Dedifferentiated amniotic fluid mesenchymal stem cell (primary cell): ENCODE results near the gene ST6GALNAC1.
"Not testable (repeated sequence)": the region's sequence is repeated elsewhere in the genome, so short reads cannot be mapped to it uniquely, and the experiment has no call there.

Source experiments
- DNase-seq: peaks from one replicate; pipeline ENCODE4 v3.0.0-alpha.2; 2016; ENCODE audit errors: extremely low spot score

The ST6GALNAC1 gene

GRCh38 chr17:76642032-76642561, 1.5 kb downstream of the ST6GALNAC1 start:
- no peak for DNase-seq

GRCh38 chr17:76641501-76641900, 2.1 kb downstream of the ST6GALNAC1 start:
- no peak for DNase-seq

- DNase-seq: no peak
Observed at GRCh38 chr17:76640550-76641380, 2.8 kb downstream of the ST6GALNAC1 start.

GRCh38 chr17:76638263-76638662, 5.3 kb downstream of the ST6GALNAC1 start:
- DNase-seq: no peak

- not testable (repeated sequence) for DNase-seq
Observed at GRCh38 chr17:76636486-76637206, 6.9 kb downstream of the ST6GALNAC1 start.

GRCh38 chr17:76635659-76636360, 7.7 kb downstream of the ST6GALNAC1 start:
- peak; percentile 23 for DNase-seq

- DNase-seq: no peak
Observed at GRCh38 chr17:76635039-76635438, 8.5 kb downstream of the ST6GALNAC1 start.

GRCh38 chr17:76633628-76634328, 9.8 kb downstream of the ST6GALNAC1 start:
- DNase-seq: no peak

- DNase-seq: no peak
Observed at GRCh38 chr17:76631821-76632565, 11.6 kb downstream of the ST6GALNAC1 start.

- no peak for DNase-seq
Observed at GRCh38 chr17:76630151-76630550, 13.4 kb downstream of the ST6GALNAC1 start.

GRCh38 chr17:76627510-76627909, 16.0 kb downstream of the ST6GALNAC1 start:
- DNase-seq: no peak

- no peak for DNase-seq
Observed at GRCh38 chr17:76626442-76626841, 17.1 kb downstream of the ST6GALNAC1 start.

GRCh38 chr17:76625496-76625895, 18.1 kb downstream of the ST6GALNAC1 start:
- DNase-seq: no peak

GRCh38 chr17:76623271-76624146, 20.0 kb downstream of the ST6GALNAC1 start:
- DNase-seq: peak; percentile 38

- no peak for DNase-seq
Observed at GRCh38 chr17:76617838-76618237, 25.7 kb downstream of the ST6GALNAC1 start.

GRCh38 chr17:76614912-76615617, 28.5 kb downstream of the ST6GALNAC1 start:
- no peak for DNase-seq

GRCh38 chr17:76614064-76614759, 29.3 kb downstream of the ST6GALNAC1 start:
- DNase-seq: not testable (repeated sequence)
